HG03139 (cell line): ENCODE results near the gene SMAP1.
"Not testable (repeated sequence)": the region's sequence is repeated elsewhere in the genome, so short reads cannot be mapped to it uniquely, and the experiment has no call there.

Source experiments
- ATAC-seq: cut with Tn5 transposase; IDR thresholded peaks from one replicate; pipeline ENCODE4 v1.9.1; 2021; ENCODE audit not compliant: unreplicated experiment

Gene SMAP1

GRCh38 chr6:70738028-70738427 lies 70.3 kb downstream of the SMAP1 start:
- ATAC-seq = no peak

- ATAC-seq = no peak
Measured at GRCh38 chr6:70739534-70739933, 71.9 kb downstream of the SMAP1 start.

- ATAC-seq = not testable (repeated sequence)
Measured at GRCh38 chr6:70740746-70741145, 73.1 kb downstream of the SMAP1 start.

GRCh38 chr6:70742462-70742861 lies 74.8 kb downstream of the SMAP1 start:
- ATAC-seq = not testable (repeated sequence)

- ATAC-seq = no peak
Measured at GRCh38 chr6:70753870-70754380, 86.2 kb downstream of the SMAP1 start.

GRCh38 chr6:70758883-70759282 lies 91.2 kb downstream of the SMAP1 start:
- no peak for ATAC-seq

- no peak for ATAC-seq
Measured at GRCh38 chr6:70763754-70764510, 96.2 kb downstream of the SMAP1 start.

- no peak for ATAC-seq
Measured at GRCh38 chr6:70764706-70765105, 97.0 kb downstream of the SMAP1 start.

- not testable (repeated sequence) for ATAC-seq
Measured at GRCh38 chr6:70771351-70771750, 103.7 kb downstream of the SMAP1 start.

- ATAC-seq = no peak
Measured at GRCh38 chr6:70779934-70780333, 112.3 kb downstream of the SMAP1 start.

- ATAC-seq = no peak
Measured at GRCh38 chr6:70790483-70791224, 123.0 kb downstream of the SMAP1 start.

- ATAC-seq = peak; percentile 93
Measured at GRCh38 chr6:70797625-70798024, 129.9 kb downstream of the SMAP1 start.

GRCh38 chr6:70806086-70806485 lies 138.4 kb downstream of the SMAP1 start:
- ATAC-seq = no peak

GRCh38 chr6:70811788-70812187 lies 144.1 kb downstream of the SMAP1 start:
- ATAC-seq = no peak

- ATAC-seq = no peak
Measured at GRCh38 chr6:70813885-70814284, 146.2 kb downstream of the SMAP1 start.

- ATAC-seq = no peak
Measured at GRCh38 chr6:70819646-70820045, 152.0 kb downstream of the SMAP1 start.

GRCh38 chr6:70820778-70821177 lies 153.1 kb downstream of the SMAP1 start:
- no peak for ATAC-seq

- no peak for ATAC-seq
Measured at GRCh38 chr6:70821751-70822150, 154.1 kb downstream of the SMAP1 start.

GRCh38 chr6:70823651-70824050 lies 156.0 kb downstream of the SMAP1 start:
- no peak for ATAC-seq

GRCh38 chr6:70831427-70831826 lies 163.7 kb downstream of the SMAP1 start:
- ATAC-seq = no peak

GRCh38 chr6:70834520-70834919 lies 166.8 kb downstream of the SMAP1 start:
- no peak for ATAC-seq

GRCh38 chr6:70838907-70839285 lies 171.2 kb downstream of the SMAP1 start:
- ATAC-seq = no peak
